NCI-H2029 treated with DMSO at 0.1 percent for 48 hours (cell line): ENCODE results near the gene LTA4H.
A peak's percentile ranks its signal among the peaks of the same experiment; 100 is the strongest.
"Not testable (repeated sequence)": the region's sequence is repeated elsewhere in the genome, so short reads cannot be mapped to it uniquely, and the experiment has no call there.

ENCODE experiments used
- DNase-seq: peaks from one replicate; lab custom pipeline; 2025; lab: John Stamatoyannopoulos, UW

Gene LTA4H

DNA sequence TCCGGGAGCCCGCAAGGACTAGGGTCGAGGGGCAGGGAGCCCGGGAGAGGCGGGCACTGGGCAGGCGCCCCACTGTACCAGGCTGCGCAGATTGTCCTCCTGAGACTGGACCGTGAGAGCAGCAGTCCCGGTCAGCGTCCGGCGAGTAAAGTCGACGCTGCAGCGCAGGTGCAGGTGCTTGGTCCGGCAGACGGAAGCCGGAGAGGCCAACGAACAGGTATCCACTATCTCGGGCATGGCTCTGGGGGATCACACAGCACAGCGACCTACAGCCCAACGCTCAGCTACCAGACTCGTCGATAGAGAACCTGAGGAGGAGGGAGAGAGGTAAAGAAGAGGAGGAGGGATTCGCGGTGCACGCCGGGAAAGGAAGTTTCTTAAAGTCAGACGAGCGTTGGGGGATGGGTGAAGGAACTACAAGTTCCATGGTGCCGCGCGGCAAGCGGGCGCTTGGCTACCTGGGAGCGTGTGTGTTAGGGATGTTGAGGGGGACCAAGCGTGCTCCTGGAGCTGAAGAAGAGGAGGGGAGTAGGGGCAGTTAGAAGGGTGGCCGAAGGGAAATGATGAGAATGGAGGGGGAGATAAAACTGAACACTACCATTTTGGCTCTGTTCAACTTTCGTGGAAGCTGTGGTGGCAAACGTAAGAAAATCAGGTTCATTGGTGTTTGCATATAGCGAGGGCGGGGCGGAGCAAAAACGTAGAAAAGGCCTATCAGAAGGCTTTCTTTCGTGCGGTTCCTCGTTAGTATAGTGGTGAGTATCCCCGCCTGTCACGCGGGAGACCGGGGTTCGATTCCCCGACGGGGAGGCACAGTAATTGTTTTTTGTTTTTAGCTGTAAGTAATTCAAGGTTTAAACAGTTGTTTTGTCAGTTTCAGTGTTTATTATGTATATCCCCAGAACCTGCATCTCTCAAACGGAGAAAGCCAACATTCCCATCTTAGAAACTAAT, at the start of gene LTA4H:
Gene LTA4H, minus strand, starts transcription at position 305 of the 954 bp plus-strand sequence. Its CDS starts 68 bp downstream, at position 237.
- DNase-seq: peak; percentile 98

DNA sequence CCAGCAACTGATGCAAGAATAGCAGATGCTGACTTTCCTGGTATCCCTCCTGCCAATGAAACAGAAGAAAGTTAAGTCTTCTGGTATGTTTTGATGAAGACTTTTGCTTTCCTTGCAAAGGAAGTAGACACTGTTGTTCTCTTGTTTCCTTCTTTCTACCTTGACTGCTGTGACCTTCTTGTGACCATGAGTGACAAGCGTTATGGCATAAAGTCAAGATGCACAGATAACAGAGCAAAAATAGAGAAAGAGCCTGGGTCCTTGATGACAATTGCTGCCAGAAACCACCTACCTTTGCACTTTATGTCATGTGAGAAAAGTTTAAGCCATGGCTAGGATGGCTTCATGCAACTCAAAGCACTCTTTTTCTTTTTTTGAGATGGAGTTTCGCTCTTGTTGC, 49.2 kb upstream of the LTA4H start:
- DNase-seq: no peak

DNA sequence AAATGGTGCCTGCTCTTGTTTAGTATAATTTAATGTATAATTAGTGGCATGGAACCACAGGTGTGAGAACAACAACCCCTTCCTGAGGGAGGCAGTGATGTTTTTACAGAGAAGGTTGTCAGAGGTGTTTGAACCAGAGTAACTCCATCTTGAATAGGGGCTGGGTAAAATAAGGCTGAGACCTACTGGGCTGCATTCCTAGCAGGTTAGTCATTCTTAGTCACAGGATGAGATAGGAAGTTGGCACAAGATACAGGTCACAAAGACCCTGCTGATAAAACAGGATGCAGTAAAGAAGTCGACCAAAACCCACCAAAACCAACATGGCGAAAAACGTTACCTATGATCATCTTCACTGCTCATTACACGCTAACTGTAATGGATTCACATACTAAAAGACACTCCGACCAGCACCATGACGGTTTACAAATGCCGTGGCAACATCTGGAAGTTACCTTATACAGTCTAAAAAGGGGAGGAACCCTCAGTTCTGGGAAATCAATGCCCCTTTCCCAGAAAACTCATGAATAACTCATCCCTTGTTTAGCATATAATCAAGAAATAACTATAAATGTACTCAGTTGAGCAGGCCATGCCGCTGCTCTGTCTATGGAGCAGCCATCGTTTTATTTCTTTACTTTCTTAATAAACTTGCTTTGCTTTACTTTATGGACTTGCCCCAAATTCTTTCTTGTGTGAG, 47.8 kb upstream of the LTA4H start:
- no peak for DNase-seq

DNA sequence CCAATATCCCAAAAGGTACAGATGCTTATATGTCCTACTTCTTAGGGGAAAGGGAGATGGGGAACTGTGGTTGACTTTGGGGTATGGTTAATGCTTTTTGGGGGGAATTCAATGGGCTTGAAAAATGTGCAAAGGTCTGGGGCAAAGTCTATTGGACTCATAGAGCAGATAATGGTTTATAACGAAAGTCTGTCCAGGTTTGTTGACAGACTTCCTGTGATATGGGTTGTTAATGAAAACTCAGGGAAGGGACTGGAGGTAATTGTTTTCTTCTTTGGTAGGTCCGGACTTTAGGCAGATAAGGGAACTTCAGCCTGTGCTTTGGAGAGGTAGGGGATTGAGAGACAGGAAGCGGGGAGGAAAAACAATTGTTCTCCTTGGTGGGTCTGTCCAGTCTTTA, 46.2 kb upstream of the LTA4H start:
- DNase-seq: no peak

DNA sequence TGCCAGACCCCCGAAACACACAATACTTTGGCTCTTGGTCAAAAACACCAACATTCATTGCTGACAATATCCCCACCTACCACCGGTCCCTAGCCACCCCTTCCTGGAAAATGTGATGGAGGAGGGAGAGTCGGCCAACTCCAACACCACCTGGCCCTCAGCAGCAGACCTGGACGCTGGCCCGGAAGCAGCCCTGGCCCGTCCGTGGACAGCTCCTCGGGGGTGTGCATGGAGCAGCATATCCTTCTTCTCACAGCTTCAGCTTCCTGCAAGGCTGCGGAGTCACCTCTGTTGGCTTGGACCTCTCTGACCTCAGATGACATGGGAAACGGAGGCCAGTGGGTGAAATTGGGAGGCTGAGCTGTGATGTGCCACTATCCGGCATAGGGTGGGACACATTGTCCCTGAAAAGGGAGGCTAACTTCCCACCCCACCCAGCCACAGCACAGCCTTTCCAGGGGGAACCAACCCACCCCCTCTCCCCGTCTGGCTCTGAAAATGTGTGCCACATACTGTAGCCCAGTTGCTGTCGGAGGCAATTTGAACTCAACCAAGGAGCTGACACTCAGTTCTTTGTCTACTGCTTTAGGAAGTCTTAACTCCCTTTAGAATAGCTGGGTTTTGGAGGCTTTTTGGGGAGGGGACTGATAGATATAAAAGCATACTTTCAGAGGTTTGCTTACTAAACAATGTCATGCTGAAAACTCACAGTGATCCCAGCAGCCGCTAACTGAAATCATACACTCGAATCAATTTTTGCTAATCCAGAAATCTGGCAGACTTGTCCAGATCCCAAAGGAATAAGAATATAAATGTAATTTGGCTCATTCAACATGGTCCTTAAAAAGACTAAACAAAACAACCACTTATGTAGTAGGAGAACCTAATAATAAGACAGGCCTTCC, 43.1 kb upstream of the LTA4H start:
- no peak for DNase-seq

DNA sequence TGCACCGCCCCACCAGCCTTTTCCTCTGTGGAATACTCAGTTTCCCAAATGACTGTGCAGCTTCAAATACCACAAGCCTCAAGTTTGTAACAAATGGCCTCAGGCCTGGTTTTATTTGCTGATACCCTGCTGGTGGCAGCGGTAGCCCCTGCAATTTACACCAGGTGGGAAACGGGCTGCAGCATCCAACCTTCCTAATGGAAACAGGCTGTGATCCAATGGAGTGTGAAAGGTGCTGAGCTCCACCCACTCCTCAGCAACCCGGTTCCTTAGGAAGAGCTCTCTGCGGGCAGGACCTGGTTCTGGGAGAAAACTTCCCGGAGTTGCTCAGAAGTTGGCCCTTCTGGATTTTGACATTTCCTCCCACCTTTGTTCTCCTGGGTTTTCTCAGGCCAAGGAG, 41.7 kb upstream of the LTA4H start:
- no peak for DNase-seq

DNA sequence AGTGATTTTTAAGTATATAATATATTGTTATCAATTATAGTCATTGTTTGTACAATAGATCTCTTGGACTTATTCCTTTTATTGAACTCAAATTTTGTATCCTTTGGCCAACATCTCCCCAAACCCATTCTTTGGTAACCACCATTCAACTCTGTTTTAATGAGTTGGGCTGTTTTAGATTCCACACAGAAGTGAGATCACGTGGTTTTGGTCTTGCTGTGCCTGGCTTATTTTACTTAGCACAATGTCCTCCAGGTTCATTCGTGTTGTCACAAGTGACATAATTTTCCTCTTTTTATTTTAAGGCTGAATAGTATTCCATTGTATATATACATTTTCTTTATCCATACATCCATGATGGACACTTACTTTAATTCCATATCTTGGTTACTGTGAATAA, 40.2 kb upstream of the LTA4H start:
- DNase-seq: no peak

DNA sequence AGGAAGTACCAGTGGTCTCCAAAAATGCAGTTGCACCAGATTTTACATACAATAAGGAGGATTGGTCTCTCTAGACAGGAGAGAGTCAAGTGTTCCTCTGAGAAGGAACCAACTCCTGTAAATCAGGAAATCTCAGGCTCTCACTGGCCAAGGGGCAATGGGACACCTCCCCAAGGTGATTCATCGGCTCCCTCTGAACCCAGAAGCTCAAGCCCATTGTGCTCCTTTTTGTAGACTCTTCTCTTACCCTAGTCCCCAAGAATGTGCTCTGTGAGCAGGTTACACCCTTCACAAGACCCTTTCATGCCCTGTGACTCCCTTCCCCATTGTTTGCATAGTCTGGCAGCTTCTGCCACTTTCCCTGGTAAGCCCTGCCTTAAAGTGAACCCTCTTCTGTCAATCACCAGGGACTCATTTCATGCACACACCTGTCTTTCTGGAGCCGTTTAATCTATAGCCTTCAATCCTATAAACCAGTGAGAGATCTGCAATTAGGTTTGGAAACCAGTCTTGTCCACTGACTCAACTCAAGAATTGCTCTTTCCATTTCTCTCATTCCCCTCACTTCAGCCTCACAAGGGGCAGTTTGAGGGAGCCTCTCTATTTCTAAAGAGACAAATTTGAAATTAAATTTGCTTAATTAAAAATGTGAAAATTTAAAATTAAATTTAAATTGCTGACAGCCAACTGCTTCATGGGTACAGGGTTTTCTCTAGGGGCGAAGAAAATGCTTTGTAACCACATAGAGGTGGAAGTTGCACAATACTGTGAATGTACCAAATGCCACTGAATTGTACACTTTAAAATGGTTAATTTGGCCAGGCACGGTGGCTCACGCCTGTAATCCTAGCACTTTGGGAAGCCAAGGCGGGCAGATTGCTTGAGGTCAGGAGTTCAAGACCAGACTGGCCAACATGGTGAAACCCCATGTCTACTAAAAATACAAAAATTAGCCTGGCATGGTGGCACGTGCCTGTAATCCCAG, 38.3 kb upstream of the LTA4H start:
- peak; percentile 39 for DNase-seq

DNA sequence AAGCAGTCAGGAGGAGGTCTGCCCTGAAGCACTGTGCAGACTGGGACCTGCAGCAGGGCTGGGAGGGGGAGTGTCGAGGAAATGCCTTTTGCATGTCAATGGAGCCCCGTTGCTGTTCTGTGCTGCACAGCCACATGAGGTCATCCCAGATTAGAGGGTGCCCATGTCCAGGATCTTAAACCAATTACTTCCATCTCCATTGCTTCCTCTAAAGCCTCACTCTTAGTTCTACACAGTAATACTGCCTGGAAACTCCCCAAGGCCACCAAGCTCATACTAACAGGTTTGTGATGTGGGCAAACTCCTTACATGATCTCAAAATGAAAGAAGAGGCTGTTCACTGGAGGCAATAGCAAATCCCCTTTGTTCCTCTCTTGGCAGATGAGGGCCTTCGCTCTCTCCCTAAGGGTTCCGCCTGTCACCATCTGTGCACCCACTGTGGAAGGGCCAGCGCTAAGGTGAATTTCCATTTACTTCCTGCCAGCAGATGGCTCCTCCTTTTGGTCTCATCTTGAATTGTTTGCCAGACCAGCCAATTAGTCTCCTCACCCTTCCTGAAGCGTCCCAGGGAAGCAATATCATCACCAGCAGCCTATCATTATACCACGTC, 35.4 kb upstream of the LTA4H start:
- peak; percentile 52 for DNase-seq

DNA sequence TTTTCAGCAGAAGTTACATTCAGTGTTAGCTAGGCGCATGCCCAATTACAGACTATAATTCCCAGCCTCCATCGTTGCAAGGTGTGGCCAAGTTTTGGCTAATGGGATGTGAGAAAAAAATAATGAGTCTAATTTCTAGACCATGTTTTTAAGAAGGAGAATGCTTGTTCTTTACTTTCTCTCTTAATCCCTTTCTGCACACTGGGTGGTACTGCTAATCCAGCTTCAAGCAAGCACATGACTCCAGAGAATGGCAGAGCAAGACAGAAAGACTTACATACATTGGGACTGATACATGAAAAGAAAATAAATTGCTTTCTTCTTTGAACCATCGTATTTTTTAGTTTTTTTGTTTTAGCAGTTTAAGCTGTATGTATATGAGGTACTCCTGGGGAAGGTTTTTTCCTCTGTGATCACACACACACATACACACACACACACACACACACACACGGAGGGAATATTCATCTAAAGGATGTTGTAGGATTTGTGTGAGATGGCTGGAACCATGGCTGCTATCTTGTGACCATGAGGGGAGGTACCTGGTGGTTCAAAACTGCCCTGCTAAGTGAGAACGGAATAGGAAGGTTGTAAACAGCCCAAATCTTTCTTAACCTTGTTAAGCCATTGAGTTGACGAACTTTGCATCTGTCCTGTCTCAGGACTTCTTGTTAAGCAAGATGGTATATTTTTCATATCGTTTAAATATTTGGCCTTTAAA, 34.3 kb upstream of the LTA4H start:
- no peak for DNase-seq

DNA sequence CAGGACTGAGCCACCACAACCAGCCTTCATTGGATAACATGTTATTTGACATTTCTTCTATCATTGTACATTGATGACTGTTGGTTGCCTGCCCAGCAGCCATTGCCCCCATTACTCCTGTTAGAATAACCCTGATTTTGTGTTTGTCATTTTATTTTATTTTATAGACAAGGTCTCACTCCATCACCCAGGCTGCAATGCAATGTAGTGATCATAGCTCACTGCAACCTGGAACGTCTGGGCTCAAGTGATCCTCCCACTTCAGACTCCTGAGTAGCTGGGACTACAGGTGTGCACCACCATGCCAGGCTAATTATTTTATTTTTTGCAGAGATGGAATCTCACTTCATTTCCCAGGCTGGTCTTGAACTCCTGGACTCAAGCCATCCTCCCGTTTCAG, 33.2 kb upstream of the LTA4H start:
- no peak for DNase-seq

DNA sequence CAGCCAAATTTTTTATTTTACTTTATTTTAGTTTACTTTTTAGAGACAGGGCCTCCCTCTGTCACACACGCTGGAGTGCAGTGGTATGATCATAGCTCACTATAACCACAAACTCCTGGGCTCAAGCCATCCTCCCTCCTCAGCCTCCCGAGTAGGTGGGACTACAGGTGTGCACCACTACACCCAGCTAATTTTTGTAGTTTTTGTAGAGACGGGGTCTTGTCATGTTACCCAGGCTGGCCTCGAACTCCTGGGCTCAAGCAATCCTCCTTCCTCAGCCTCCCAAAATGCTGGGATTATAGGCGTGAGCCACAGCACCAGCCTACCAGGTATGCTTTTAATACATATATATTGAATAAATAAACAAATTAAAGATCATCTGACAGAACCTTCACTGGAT, 32.7 kb upstream of the LTA4H start:
- no peak for DNase-seq

DNA sequence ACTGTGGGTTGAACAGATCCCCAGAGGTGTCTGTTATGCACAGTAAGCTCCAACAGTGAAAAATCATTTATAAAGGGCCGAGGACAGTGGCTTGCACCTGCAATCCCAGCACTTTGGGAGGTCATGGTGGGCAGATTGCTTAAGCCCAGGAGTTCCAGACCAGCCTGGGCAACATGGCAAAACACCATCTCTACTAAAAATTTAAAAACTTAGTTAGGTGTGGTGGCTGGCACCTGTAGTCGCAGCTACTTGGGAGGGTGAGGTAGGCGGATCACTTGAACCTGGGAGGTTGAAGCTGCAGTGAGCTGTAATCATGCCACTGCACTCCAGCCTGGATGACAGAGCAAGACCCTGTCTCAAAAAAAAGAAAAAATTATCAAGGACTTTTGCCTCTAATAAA, 30.4 kb upstream of the LTA4H start:
- not testable (repeated sequence) for DNase-seq

DNA sequence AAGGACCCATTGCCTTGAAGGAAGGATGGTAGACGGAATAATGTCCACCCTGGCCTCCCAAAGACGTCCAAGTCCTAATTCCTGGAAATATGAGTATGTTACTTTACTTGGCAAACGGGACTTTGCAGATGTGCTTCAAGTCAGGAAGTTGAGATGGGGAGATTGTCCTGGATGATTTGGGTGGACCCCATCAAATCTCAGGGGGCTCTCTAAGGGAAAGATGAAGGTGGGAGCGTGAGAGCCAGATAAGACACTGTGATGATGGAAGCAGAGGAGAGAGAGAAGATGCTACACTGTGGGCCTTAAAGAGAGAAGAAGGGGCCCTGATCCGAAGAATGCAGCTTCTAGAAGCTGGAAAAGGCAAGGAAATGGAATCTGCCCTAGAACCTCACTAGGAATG, 29.6 kb upstream of the LTA4H start:
- no peak for DNase-seq

DNA sequence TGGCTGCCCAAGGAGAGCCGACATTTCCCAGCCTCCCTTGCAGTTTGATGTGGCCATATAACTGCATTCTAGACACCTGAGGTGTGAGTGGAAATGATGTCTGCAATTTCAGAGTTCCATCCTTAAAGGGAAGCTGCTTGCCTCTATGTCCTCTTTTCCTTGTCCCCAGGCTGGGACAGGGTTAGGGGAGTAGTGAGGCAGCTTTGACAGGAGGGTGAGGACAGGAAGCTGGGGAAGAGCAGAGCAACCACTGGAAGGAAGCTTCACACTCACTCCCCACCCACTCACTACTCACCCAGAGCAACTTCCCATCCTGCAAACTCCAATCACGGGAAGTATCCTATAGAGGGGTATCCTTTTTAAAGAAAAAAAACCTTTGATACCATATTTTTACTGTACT, 28.9 kb upstream of the LTA4H start:
- no peak for DNase-seq

DNA sequence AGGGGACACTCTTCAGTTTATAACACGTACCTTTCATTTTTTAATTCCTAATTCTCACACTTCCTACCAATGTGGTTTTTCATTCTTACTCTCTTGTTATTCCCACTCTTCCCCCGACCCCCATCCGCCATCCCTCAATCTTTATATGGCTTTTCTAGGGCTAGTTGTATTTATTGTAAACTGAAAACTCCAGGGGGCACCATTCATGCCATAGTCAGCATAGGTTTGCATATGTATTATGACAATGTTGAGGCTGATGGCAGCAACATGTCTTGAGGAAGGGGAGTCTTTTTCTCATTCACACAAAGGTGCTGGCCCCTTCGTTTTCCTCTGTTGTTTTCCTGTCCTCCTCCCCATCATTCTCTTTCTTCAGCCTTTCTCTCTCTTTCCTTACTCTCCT, 27.7 kb upstream of the LTA4H start:
- DNase-seq: no peak

DNA sequence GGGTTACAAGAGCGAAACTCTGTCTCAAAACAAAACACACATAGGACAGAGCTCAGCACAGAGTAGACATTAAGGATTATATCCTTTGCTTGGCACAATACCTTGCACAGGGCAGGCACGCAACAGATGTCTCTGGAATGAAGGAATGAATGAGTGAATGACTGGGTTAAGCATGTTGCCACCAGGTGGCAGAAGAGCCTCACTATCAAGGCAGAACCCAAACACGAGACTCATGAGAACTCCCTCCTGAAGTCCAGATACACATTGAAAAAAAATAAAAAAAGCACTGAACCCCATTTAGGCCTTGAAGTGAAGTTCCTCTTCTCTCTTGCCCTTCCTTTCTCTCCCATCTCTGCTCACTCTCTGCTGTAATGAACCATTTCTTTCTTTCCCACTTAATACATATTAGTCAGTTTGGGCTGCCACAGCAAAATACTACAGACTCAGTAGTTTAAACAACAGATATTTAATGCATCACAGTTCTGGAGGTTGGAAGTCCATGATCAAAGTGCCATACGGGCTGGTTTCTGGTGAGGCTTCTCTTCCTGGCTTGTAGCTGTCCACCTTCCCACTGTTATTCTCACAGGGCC, 26.6 kb upstream of the LTA4H start:
- peak; percentile 72 for DNase-seq

DNA sequence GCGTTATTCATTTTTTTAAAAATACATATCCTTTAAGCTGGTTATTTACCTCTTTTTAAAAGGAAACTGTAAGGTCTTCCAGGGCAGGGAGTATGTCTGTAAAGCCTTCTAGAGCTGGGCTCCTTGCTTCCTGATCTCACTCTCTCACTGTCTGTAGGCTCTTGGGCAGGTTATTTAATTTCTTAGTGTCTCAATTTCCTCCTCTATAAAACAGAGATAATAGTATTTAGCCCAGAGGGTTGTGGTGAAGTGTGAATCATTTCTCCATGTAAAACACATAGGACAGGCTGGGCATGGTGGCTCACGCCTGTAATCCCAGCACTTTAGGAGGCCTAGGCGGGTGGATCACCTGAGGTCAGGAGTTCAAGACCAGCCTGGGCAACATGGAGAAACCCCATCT, 25.9 kb upstream of the LTA4H start:
- DNase-seq: no peak

DNA sequence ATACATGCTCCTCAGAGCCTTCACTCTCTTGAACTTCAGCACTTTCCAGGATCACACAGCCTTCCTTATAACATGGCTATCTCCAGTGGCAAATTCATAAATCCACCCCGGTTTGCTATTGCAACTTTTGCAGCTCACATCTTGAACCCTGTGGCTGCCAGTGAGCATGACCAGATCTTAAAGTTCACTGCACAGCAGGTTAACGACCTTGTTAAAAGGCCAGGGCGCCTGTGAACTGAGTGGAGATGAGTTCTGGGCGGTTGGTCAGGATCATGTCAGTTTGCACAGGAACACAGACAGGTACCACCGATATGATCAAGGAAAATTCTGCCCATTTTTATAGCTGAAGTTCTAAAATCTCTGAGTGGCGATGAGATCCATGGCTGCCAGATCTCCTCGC, 24.7 kb upstream of the LTA4H start:
- DNase-seq: no peak
